ENCODE data around the gene PNMA6F.

GRCh38 chrX:153312842-153313241 is 8.7 kb downstream of the PNMA6F start:
- no peak for TF ChIP-seq CTCF (conservative IDR thresholded peaks at IDR 0.05 in 1 of 2, IDR thresholded peaks at IDR 0.05 in 1 of 2; ENCODE audit: extremely low read depth in 1 of 2, insufficient read depth in 1 of 2, low read depth in 1 of 2, low read length in 2 of 2)
- TF ChIP-seq EZH2 (IDR thresholded peaks at IDR 0.05; ENCODE audit: borderline replicate concordance, low read length), result no peak

All from mammary epithelial cell (primary cell).